Colon (tissue), 2 donors: ENCODE data around the gene SLC18A3.

Experiments
- FAIRE-seq: peaks from 2 replicates; lab custom pipeline; 2012; peaks lifted over from hg19 to GRCh38; lab: Jason Lieb, UNC
- donor health status: control.
- donor health status: control.

The SLC18A3 gene

DNA sequence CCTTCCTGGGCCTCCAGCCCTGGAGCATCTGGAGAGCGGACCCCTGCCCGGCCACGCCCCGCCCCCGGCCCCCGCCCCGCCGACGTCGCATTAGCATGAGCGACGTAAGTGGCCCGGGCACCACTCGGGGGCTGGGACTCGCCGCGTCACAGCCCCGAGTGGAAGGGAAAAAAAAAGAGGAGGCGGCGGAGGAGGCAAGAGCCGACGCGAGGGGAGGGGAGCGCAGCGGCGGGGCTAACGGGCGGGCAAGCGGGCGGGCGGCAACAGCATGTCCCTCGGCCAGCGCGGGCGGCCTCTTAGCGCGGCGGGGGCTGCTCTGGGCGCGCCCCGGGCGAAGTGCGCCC is at the start of gene SLC18A3:
Gene SLC18A3, plus strand, starts transcription at position 197 of the 344 bp plus-strand sequence. CDS start 431 bp downstream, outside the sequence.
- no peak for FAIRE-seq

GRCh38 chr10:49560526-49560925 is 49.6 kb upstream of the SLC18A3 start:
- no peak for FAIRE-seq

- FAIRE-seq: no peak
These were observed 47.2 kb upstream of the SLC18A3 start for GRCh38 chr10:49562893-49563292.

DNA sequence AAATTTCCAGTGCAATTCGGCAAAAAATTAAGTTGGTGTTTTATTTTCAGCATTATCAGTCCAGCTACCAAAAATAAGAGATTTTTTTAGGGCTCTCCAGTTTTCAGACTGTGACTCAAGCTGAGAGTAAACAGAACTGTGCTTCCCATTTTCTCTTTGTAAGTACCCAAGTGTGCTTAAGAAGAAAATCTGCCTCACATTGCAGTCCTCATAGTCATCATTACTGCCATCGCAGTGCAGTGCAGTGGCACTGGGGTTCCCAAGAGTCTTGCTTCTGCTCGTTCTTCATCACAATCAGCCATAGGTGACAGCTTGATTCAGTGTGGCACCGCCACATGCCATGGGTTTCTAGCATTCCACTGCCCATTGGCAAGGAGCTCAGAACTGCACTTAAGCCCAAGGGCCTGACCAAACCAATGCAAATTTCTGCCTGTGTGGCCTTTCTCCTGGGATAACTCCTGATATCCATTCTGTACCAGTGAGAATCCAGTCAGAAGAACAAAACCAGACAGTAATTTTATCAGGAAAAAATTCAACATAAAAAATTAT is 45.6 kb upstream of the SLC18A3 start:
- no peak for FAIRE-seq

- FAIRE-seq: no peak
These were observed 42.3 kb upstream of the SLC18A3 start for GRCh38 chr10:49567810-49568209.

- FAIRE-seq: no peak
These were observed 41.9 kb upstream of the SLC18A3 start for GRCh38 chr10:49568235-49568634.

DNA sequence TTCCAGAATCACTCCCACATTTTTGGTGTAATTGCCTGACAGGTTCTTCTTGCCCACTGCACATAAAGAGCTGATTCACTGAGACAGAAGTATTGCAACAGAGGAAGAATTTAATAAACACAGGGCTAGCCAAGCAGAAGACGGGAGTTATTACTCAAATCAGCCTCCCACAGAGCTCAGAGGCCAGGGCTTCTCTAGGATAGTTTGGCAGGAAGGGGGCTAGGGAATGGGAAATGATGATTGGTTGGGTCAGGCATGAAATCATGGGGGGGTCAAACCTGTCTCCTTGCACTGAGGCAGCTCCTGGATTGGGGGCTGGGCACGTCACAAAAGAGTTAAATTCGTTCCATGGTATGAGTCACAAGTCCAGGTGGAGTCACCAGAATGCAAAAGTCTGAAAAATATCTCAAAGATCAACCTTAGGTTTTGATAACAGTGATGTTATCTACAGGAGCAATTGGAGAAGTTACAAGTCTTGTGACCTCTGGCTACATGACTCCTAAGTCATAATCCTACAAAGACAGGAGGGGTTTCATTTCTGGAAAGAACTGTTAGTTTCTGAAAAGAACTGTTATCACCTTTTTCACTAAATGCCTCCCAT is 41.0 kb upstream of the SLC18A3 start:
- FAIRE-seq: no peak

DNA sequence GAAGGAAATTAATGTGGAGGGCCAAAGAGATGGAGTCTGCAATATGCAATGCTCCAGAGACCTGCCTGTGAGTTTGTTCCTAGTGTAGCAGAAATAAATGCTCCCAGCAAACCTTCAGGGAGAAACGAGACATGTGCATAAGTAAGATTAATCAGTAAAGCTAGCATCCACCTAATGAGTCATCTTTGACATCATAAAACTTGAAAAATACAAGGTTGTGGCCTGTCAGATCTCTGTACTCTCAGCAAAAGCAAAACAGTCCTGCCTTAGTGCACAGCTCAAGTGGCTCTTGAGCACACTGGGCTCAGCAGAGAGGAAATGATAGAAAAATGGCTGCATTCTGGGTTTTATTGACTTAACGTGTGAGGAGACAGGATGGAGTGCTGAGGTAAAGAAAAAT is 38.7 kb upstream of the SLC18A3 start:
- no peak for FAIRE-seq

- no peak for FAIRE-seq
These were observed 37.5 kb upstream of the SLC18A3 start for GRCh38 chr10:49572594-49573114.

- no peak for FAIRE-seq
These were observed 34.5 kb upstream of the SLC18A3 start for GRCh38 chr10:49575489-49576072.

DNA sequence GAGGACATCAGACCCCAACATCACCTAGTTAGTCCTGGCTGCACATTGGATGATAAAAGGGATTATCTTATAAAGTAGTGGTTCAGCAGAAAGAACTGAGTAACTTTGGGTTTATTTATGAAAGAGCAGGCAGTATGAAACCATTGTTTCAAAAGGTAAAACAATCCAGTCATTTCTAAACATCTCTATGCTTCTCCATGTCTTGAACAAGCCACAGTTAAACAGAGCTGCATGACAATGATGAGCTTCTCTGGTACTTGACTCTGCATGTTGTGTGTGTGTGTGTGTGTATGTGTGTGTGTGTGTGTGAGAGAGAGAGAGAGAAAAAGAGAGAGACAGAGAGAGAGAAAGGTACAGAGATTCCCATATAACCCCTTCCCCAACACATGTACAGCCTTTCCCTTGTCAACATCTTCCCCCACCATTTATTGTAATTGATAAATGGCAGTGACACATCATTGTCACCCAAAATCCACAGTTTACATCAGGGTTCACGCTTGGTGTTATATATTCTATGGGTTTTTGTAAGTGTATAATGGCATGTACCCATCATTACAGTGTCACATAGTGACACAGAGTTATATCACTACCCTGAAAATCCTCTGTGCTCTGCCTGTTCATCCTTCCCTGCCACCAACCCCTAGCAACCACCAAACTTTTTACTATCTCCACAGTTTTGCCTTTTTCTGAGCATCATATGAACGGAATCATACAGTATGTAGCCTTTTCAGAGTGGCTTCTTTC is 32.8 kb upstream of the SLC18A3 start:
- FAIRE-seq: no peak

DNA sequence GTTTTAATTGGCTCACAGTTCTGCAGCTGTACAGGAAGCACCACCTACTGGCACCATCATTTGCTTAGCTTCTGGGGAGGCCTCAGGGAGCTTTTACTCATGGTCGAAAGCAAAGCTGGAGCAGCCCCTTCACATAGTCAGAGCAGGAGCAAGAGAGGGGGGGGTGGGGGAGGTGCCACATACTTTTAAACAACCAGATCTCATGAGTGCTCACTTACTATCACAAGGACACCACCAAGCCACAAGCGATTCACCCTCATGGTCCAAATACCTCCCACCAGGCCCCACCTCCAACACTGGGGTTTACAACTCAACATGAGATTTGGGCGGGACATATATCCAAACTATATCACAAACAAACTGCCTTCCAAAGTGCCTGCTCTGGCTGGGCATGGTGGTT is 31.7 kb upstream of the SLC18A3 start:
- no peak for FAIRE-seq

GRCh38 chr10:49579621-49580020 is 30.5 kb upstream of the SLC18A3 start:
- no peak for FAIRE-seq

DNA sequence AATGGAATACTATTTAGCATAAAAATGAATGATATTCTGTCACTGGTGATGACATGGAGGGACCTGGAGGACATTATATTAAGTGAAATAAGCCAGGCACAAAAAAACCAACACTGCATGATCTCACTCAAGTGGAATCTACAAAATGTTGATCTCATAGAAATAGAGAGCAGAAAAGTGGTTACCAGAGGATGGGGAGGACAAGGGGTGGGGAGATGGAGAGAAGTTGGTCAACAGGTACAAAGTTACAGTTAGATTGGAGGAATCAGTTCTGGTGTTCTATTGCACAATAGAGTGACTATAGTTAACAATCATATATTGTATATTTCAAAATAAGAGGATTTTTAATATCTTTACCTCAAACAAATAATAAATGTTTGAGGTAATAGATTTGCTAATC is 24.7 kb upstream of the SLC18A3 start:
- FAIRE-seq: no peak

DNA sequence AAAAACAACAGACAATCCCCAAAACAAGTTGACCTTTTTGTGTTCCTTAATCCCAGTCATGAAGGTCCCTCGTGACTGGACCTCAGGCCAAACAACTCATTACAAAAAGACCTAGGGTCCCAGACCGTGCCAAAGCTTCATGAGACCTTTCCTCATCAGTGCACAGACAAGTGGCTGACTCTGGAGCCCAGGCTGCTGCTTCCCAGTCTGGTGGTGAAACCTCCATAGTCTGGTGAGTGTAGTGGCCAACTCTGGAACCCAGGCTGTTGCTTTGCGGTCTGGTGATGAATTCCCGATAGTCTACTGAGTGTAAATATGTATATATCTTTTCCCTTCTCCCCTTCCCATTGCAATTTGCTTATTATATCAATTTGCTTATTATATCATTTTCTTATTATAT is 22.1 kb upstream of the SLC18A3 start:
- no peak for FAIRE-seq

DNA sequence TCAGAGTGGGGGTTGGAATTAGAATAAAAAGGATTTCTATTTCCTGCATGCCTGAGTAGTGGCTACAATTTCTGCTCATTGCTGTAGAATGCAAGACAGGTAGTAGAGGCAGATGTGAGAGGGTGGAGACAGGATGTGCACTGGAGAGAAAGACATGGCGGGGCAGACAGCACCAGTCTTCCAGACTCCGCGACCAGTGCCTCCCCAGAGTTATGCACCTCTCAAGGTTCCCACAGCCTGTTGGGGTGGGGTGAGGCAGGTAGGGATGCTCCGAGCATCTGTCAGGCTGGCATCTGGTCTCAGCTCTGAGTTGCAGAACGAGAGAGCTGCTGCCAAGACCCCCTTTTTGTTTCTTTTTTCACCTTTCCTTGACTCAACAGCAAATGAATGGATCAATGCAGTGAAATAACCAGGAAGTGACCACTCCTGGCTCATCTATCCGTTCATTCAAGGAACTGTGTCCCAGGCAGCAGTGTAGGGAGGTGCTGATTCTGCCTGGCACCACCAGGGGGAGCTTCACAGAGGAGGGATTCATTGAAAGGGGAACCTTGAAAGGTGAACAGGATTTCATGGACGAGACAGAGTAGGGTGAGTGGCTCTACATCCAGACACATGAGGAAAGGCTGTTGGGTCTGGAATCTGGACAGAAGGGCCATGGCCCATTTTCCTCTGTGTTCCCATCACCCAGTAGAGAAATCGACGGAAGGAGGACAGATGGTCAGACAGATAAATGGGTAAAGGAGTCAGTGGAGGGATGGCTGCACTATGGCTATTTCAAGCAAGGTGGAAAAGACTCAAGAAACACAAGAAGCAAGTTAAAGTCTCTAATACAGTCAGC is 17.2 kb upstream of the SLC18A3 start:
- FAIRE-seq: no peak

- no peak for FAIRE-seq
These were observed 16.6 kb upstream of the SLC18A3 start for GRCh38 chr10:49593564-49593875.

GRCh38 chr10:49593998-49594397 is 16.1 kb upstream of the SLC18A3 start:
- FAIRE-seq: no peak

GRCh38 chr10:49594594-49594993 is 15.5 kb upstream of the SLC18A3 start:
- no peak for FAIRE-seq

DNA sequence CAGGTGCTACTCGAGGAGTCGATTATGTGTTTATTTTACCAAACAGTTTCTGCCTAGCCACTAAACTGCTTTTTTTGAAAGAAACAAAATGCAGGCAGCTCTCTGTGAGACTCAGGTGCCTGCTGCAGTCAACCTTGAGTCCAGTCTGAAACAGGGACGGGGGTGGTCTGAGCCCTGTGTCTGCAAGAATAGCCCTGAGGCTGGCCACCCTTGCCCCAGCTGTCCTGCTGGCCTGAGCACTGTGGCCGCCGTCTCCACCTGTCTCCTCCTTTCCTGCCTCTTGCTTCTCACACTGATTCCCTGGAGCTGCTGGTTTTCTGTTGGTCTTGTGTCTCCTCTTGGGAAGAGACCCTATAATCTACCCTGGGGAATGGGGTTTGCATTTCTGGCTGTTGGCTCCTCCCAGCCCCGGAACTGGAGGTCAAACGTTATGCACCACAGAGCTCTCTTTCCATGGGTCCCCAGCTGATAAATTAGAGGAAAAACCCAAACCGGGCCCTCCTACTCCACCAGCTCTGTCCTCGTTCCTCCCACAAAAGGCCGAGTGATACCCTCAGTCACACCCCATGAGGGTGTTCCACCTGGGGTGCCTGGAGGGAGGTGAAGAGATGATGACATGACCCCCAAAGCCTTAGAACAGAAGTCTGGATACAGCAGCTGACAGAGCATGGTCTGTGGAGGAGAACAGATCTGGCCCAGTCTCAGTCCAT is 15.0 kb upstream of the SLC18A3 start:
- no peak for FAIRE-seq

DNA sequence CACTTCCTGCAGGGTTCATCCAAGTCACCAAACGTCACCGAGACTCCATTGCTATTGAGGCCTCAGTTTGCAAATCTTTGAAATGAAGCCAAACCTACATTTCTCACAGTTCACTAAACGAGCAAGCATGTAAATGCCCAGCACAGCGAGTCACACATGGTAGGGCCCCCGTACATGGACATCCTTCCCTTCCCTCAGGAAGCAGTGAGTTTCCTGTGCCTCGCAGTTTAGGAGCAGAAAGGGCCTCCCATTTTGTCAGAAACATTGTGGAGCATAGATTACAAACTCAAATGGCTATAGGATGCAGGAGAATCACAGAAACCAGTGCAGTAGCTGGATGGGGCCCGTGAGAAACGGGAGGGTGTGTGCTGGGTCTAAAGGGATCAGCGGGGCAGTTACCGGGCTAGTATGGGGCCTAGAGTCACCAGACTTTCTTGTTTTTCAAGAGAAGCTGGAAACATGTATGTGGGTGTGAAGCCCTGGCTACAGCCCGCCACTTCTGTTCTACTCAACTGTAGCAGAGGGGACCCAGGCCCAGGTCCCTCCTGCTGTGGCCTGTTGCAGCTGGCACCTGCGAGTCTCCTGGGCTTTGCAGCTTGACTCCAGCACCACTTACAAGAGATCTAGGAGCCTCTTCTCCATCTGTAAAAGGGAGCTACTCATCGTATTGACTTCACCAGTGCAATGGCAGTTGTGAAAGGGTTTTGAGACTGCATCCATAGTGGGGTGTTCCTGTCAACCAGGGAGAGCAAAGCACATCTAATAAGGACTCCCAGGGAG is 14.2 kb upstream of the SLC18A3 start:
- no peak for FAIRE-seq
